ENCODE data around the gene GNG13. TPM values are rescaled to one million over a fixed set of nuclear protein-coding genes. Genes with fewer than 3 reads are reported as not detected.

Gene GNG13
- total RNA-seq, 1 donor from 2014 or later: not detected

- no peak overlapping the region for H3K4me3 Mint-ChIP-seq (ENCODE audit: low read depth)
- H3K9me3 Mint-ChIP-seq (ENCODE audit: low read depth): no peaks in the 10 kb centered on the region
- TF ChIP-seq, protein P1, sequence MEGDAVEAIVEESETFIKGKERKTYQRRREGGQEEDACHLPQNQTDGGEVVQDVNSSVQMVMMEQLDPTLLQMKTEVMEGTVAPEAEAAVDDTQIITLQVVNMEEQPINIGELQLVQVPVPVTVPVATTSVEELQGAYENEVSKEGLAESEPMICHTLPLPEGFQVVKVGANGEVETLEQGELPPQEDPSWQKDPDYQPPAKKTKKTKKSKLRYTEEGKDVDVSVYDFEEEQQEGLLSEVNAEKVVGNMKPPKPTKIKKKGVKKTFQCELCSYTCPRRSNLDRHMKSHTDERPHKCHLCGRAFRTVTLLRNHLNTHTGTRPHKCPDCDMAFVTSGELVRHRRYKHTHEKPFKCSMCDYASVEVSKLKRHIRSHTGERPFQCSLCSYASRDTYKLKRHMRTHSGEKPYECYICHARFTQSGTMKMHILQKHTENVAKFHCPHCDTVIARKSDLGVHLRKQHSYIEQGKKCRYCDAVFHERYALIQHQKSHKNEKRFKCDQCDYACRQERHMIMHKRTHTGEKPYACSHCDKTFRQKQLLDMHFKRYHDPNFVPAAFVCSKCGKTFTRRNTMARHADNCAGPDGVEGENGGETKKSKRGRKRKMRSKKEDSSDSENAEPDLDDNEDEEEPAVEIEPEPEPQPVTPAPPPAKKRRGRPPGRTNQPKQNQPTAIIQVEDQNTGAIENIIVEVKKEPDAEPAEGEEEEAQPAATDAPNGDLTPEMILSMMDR (IDR thresholded peaks at IDR 0.05; ENCODE audit: unreplicated experiment): no peak
- no peaks in the 10 kb centered on the region for H3K36me3 Mint-ChIP-seq (ENCODE audit: insufficient read depth)
- no peak for DNase-seq (ENCODE audit: low spot score, unreplicated experiment)
- no peaks in the 10 kb centered on the region for H3K27me3 Mint-ChIP-seq
- no peaks in the 10 kb centered on the region for H3K4me1 Mint-ChIP-seq (ENCODE audit: low read depth)
- no peak overlapping the region for H3K27ac Mint-ChIP-seq
These were observed 30.1 kb downstream of the GNG13 start for GRCh38 chr16:770411-770810.

DNA sequence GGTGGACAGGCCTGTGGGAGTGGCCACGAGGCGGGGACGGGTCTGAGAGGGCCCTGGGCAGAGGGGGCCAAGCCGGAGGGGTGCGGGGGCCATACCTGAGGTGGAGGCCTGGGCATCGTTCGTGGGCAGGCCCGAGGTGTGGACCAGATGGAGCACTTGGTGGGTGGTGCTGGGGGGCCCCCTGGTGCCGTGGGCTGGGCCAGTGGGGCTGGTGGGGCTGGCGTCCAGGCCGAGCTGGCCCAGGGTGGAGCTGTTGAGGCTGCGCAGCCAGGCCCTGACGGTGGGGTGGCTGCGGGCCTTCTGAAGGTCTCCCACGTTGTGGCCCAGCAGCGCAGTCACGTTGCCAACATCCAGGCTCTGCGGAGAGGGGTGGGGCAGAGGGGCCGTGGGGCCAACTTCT is 30.6 kb downstream of the GNG13 start:
- DNase-seq (ENCODE audit: low spot score, unreplicated experiment): no peak
- H3K4me3 Mint-ChIP-seq (ENCODE audit: low read depth): no peak overlapping the region
- H3K36me3 Mint-ChIP-seq (ENCODE audit: insufficient read depth): no peaks in the 10 kb centered on the region
- H3K4me1 Mint-ChIP-seq (ENCODE audit: low read depth): no peaks in the 10 kb centered on the region
- TF ChIP-seq, protein P1 (IDR thresholded peaks at IDR 0.05; ENCODE audit: unreplicated experiment): no peak
- no peaks in the 10 kb centered on the region for H3K27me3 Mint-ChIP-seq
- H3K27ac Mint-ChIP-seq: no peak overlapping the region
- no peaks in the 10 kb centered on the region for H3K9me3 Mint-ChIP-seq (ENCODE audit: low read depth)

- TF ChIP-seq, protein P1 (IDR thresholded peaks at IDR 0.05; ENCODE audit: unreplicated experiment): no peak
- Mint-ChIP-seq H3K27ac (no peak overlapping the region), H3K9me3 (ENCODE audit: low read depth) (no peaks in the 10 kb centered on the region), H3K4me1 (ENCODE audit: low read depth) (no peaks in the 10 kb centered on the region), H3K36me3 (ENCODE audit: insufficient read depth) (no peaks in the 10 kb centered on the region), H3K4me3 (ENCODE audit: low read depth) (no peak overlapping the region), H3K27me3 (no peaks in the 10 kb centered on the region)
- DNase-seq (ENCODE audit: low spot score, unreplicated experiment): no peak
These were observed 31.2 kb downstream of the GNG13 start for GRCh38 chr16:769184-769784.

DNA sequence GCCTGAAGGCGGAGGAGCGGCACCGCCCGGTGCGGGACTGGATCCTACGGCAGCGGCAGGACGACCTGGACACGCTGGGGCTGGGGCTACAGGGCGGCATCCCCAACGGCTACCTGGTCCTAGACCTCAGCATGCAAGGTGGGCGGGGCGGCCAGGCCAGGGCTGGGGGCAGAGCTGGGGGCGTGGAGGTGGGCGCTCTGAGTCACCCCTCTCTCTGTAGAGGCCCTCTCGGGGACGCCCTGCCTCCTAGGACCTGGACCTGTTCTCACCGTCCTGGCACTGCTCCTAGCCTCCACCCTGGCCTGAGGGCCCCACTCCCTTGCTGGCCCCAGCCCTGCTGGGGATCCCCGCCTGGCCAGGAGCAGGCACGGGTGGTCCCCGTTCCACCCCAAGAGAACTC is 32.1 kb downstream of the GNG13 start:
- TF ChIP-seq, protein P1 (IDR thresholded peaks at IDR 0.05; ENCODE audit: unreplicated experiment): no peak
- H3K4me3 Mint-ChIP-seq (ENCODE audit: low read depth): no peak overlapping the region
- H3K27ac Mint-ChIP-seq: no peak overlapping the region
- no peaks in the 10 kb centered on the region for H3K27me3 Mint-ChIP-seq
- no peaks in the 10 kb centered on the region for H3K36me3 Mint-ChIP-seq (ENCODE audit: insufficient read depth)
- DNase-seq (ENCODE audit: low spot score, unreplicated experiment): no peak
- no peaks in the 10 kb centered on the region for H3K9me3 Mint-ChIP-seq (ENCODE audit: low read depth)
- H3K4me1 Mint-ChIP-seq (ENCODE audit: low read depth): no peaks in the 10 kb centered on the region

- Mint-ChIP-seq H3K27ac (no peak overlapping the region), H3K4me3 (ENCODE audit: low read depth) (no peak overlapping the region), H3K36me3 (ENCODE audit: insufficient read depth) (no peaks in the 10 kb centered on the region), H3K9me3 (ENCODE audit: low read depth) (no peaks in the 10 kb centered on the region), H3K27me3 (no peaks in the 10 kb centered on the region), H3K4me1 (ENCODE audit: low read depth) (no peaks in the 10 kb centered on the region)
- DNase-seq (ENCODE audit: low spot score, unreplicated experiment): no peak
- TF ChIP-seq, protein P1 (IDR thresholded peaks at IDR 0.05; ENCODE audit: unreplicated experiment): no peak
These were observed 32.7 kb downstream of the GNG13 start for GRCh38 chr16:767743-768235.
